HepG2 (cell line): ENCODE data around the gene SGMS1. TPM values are rescaled to one million over a fixed set of nuclear protein-coding genes. Genes with fewer than 3 reads are reported as not detected.

Source experiments
- ATAC-seq: fragments of 200-7000 bp; cut with Tn5 transposase; 3 replicates; pipeline ENCODE4 v1.9.1; 2020; ENCODE audit warnings: mild to moderate bottlenecking, moderate library complexity
- BruUV-seq: library from RNA; stranded (reverse); fragments of 400-500 nt; replicated peaks from 2 replicates; lab custom pipeline; 2021; lab: Mats Ljungman, UMichigan
- CTCF ChIA-PET: fragments of 300-600 bp; formaldehyde crosslinking; extraction: SDS; loops from one replicate; lab custom pipeline; 2021; ENCODE audit warnings: low total read pairs, inconsistent platforms, low intra/inter-chr PET ratio; lab: Yijun Ruan, JAX
- POLR2A ChIA-PET: fragments of 350-600 bp; sonication (Branson Sonifier 250); formaldehyde crosslinking; loops from one replicate; lab custom pipeline; 2020; ENCODE audit warnings: antibody characterized with exemption, inconsistent platforms; lab: Yijun Ruan, JAX
- DNase-seq: peaks from one replicate; pipeline ENCODE4 v3.0.0-alpha.2; 2015; ENCODE audit warnings: low spot score
- FAIRE-seq: peaks from 3 replicates; lab custom pipeline; 2011; peaks lifted over from hg19 to GRCh38; lab: Jason Lieb, UNC
- H2AFZ ChIP-seq: one replicate; pipeline ENCODE4 v1.6.1; 2011; ENCODE audit warnings: low read length, inconsistent platforms
- H3K27ac ChIP-seq: fragments of 300-600 bp; 3 replicates; pipeline ENCODE4 v1.8.0; 2011; ENCODE audit warnings: mixed run types, mild to moderate bottlenecking, mixed read lengths, low read length, inconsistent platforms; ENCODE audit not compliant: insufficient read depth; ENCODE audit errors: extremely low read length
- H3K27me3 ChIP-seq, 2 experiments: fragments of 200-600 bp in 1 of 2; 2 replicates in 1 of 2; 3 replicates in 1 of 2; pipeline versions ENCODE4 v1.6.0 to v1.8.0; 2011; ENCODE audit warnings: low read length in 2 of 2, mild to moderate bottlenecking in 2 of 2, moderate library complexity in 2 of 2, inconsistent platforms in 1 of 2; ENCODE audit not compliant: insufficient read depth in 2 of 2, control insufficient read depth in 1 of 2
- H3K36me3 ChIP-seq, 2 experiments: fragments of 200-600 bp in 1 of 2; replicated peaks in 1 of 2; 2 replicates in 1 of 2; 3 replicates in 1 of 2; pipeline versions ENCODE4 v1.5.1 to v1.8.0; 2011; ENCODE audit warnings: low read length in 2 of 2, inconsistent platforms in 1 of 2; ENCODE audit not compliant: insufficient read depth in 2 of 2, control insufficient read depth in 1 of 2
- H3K4me1 ChIP-seq: 2 replicates; pipeline ENCODE4 v1.5.1; 2012; ENCODE audit warnings: low read length, inconsistent platforms; ENCODE audit not compliant: insufficient read depth
- H3K4me2 ChIP-seq: 2 replicates; pipeline ENCODE4 v1.6.0; 2011; ENCODE audit warnings: low read depth, low read length, inconsistent platforms
- H3K4me3 ChIP-seq, 3 experiments: fragments of 200-600 bp in 1 of 3; sonication (generic), shearing (Covaris generic) in 1 of 3; replicated peaks in 1 of 3; 2 replicates each; pipeline ENCODE4 v1.5.1; 2011 to 2016; ENCODE audit warnings: low read length in 3 of 3, inconsistent platforms in 2 of 3, low read depth in 2 of 3, mild to moderate bottlenecking in 2 of 3, control low read depth in 1 of 3, mixed read lengths in 1 of 3; ENCODE audit not compliant: insufficient read depth in 1 of 3
- H3K79me2 ChIP-seq: one replicate; pipeline ENCODE4 v1.6.1; 2011; ENCODE audit warnings: low read length, inconsistent platforms; ENCODE audit not compliant: insufficient read depth
- H3K9ac ChIP-seq: 2 replicates; pipeline ENCODE4 v1.6.0; 2011; ENCODE audit warnings: mild to moderate bottlenecking, low read depth, low read length, inconsistent platforms; ENCODE audit not compliant: insufficient read depth
- H3K9me3 ChIP-seq: 2 replicates; pipeline ENCODE4 v1.5.1; 2012; ENCODE audit warnings: mild to moderate bottlenecking, low read length
- H4K20me1 ChIP-seq: 2 replicates; pipeline ENCODE4 v1.6.0; 2011; ENCODE audit warnings: inconsistent platforms, mild to moderate bottlenecking, low read length, moderate library complexity; ENCODE audit not compliant: insufficient read depth
- AKAP8 ChIP-seq: sonication (generic); formaldehyde crosslinking; IDR thresholded peaks from 2 replicates; pipeline ENCODE4 v1.5.1; 2020; ENCODE audit warnings: mild to moderate bottlenecking, missing genetic modification reagents
- KLF13 ChIP-seq: sonication (generic); formaldehyde crosslinking; IDR thresholded peaks from 2 replicates; pipeline ENCODE4 v1.4.0; 2020; ENCODE audit warnings: mild to moderate bottlenecking, missing genetic modification reagents
- TAF15 ChIP-seq: fragments of 200-400 bp; formaldehyde crosslinking; IDR thresholded peaks from one replicate; pipeline ENCODE4 v1.6.1; 2018; ENCODE audit warnings: mild to moderate bottlenecking, low read depth, low read length; ENCODE audit not compliant: poor library complexity, severe bottlenecking
- ZBTB40 ChIP-seq, 2 experiments: fragments of 450-650 bp in 1 of 2; sonication (generic) in 1 of 2; formaldehyde crosslinking in 1 of 2; IDR thresholded peaks; 2 replicates each; pipeline versions ENCODE4 v1.6.1 to v1.8.0; 2016 to 2022; ENCODE audit warnings: antibody characterized with exemption in 1 of 2, mild to moderate bottlenecking in 1 of 2, missing genetic modification reagents in 1 of 2
- WGBS: methylation state at CpG from one replicate; pipeline ENCODE4 v1.1.6; 2017; ENCODE audit warnings: low lambda C conversion rate; 5-methylcytosine and 5-hydroxymethylcytosine counted together
- in situ Hi-C: cut with HindIII; loops from 2 replicates; pipeline ENCODE4 v1.10.0; 2017; ENCODE audit warnings: low pct_unique_long_range_greater_than_20kb; ENCODE audit not compliant: extremely low pct_ligation_motif_present
- intact Hi-C: fragments of 100-400 bp; cut with micrococcal nuclease; formaldehyde crosslinking; loops from one replicate; pipeline ENCODE4 v1.10.0; 2022; ENCODE audit not compliant: unreplicated experiment
- polyA plus RNA-seq, 8 experiments: library from polyadenylated mRNA; depleted of rRNA in 3 of 8; stranded (reverse) in 7 of 8; unstranded in 1 of 8; fragments of >200 nt; fragmentation: Illumina TruSeq in 4 of 8; extraction: Trizol in 4 of 8; gene quantifications; 2 replicates each; pipeline versions ENCODE4 v1.2.1 to v1.2.3, GENCODE V29; 2011 to 2016; ENCODE audit warnings: low read depth in 4 of 8, missing spikeins in 1 of 8, mixed read lengths in 1 of 8; ENCODE audit not compliant: insufficient read depth in 1 of 8
- total RNA-seq, 5 experiments: library from RNA; depleted of rRNA; stranded (reverse); fragments of >200 nt; fragmentation: Illumina TruSeq; extraction: Trizol; gene quantifications; 2 replicates each; pipeline ENCODE4 v1.2.3, GENCODE V29; 2016; ENCODE audit warnings: low read depth in 1 of 5

SGMS1 gene
- total and polyA plus RNA-seq, 2 of the 13 experiments (the other 11 are each of a cell fraction or from before 2014, with no cell fraction given) = 6.5 to 15.1 TPM

GRCh38 chr10:50552308-50552707 lies 71.4 kb downstream of the SGMS1 start:
- no peak overlapping the region for H3K9ac ChIP-seq
- WGBS = 92% methylated on average over 4 of the region's 4 CpGs
- no peak for FAIRE-seq

GRCh38 chr10:50551894-50552293 lies 71.9 kb downstream of the SGMS1 start:
- H3K27me3 ChIP-seq = no peaks in the 10 kb centered on the region
- intact Hi-C loops = no loop called here
- H3K4me1 ChIP-seq = peaks cover 24% of the 10 kb centered on the region
- WGBS = 98% methylated on average over 2 of the region's 2 CpGs
- BruUV-seq = no TSS peak
- H4K20me1 ChIP-seq = no peaks in the 10 kb centered on the region
- DNase-seq = no peak
- CTCF ChIA-PET = no interaction called here
- no peak overlapping the region for H3K27ac ChIP-seq
- H3K9me3 ChIP-seq = no peaks in the 10 kb centered on the region
- TF ChIP-seq KLF13 (CRISPR knock-in tag) (no peak), ZBTB40 (IDR thresholded peaks at IDR 0.05) (peak; percentile 49; the same call in 1 of the 2 replicates), ZBTB40 (CRISPR knock-in tag; IDR thresholded peaks at IDR 0.05) (peak; percentile 93)
- H3K36me3 ChIP-seq = no peaks in the 10 kb centered on the region; a peak in 1 of 5 replicates
- no peak for ATAC-seq
- no peak for FAIRE-seq
- no peak overlapping the region for H3K9ac ChIP-seq
- H2AFZ ChIP-seq = no peak overlapping the region
- H3K4me2 ChIP-seq = no peak overlapping the region
- peaks cover 2% of the 10 kb centered on the region for H3K79me2 ChIP-seq
- H3K4me3 ChIP-seq = no peak overlapping the region
- POLR2A ChIA-PET = no interaction called here
- in situ Hi-C loops = no loop called here

More at GRCh38 chr10:50552308-50552707, 71.4 kb downstream of the SGMS1 start:
- ChIA-PET POLR2A (no interaction called here), CTCF (no interaction called here)
- no peak for DNase-seq
- Histone ChIP-seq H3K4me2 (no peak overlapping the region), H3K4me3 (no peak overlapping the region), H3K9me3 (no peaks in the 10 kb centered on the region), H2AFZ (no peak overlapping the region), H3K36me3 (no peaks in the 10 kb centered on the region; a peak in 1 of 5 replicates), H3K79me2 (peaks cover 2% of the 10 kb centered on the region), H3K4me1 (peaks cover 24% of the 10 kb centered on the region), H3K27ac (no peak overlapping the region), H4K20me1 (no peaks in the 10 kb centered on the region), H3K27me3 (no peaks in the 10 kb centered on the region)
- TF ChIP-seq TAF15 (no peak), AKAP8 (CRISPR knock-in tag) (no peak)
- in situ Hi-C loops (no loop called here), intact Hi-C loops (no loop called here)
- no peak for ATAC-seq
- BruUV-seq = no TSS peak
